Measurements from ENCODE around the gene METRN.

DNA sequence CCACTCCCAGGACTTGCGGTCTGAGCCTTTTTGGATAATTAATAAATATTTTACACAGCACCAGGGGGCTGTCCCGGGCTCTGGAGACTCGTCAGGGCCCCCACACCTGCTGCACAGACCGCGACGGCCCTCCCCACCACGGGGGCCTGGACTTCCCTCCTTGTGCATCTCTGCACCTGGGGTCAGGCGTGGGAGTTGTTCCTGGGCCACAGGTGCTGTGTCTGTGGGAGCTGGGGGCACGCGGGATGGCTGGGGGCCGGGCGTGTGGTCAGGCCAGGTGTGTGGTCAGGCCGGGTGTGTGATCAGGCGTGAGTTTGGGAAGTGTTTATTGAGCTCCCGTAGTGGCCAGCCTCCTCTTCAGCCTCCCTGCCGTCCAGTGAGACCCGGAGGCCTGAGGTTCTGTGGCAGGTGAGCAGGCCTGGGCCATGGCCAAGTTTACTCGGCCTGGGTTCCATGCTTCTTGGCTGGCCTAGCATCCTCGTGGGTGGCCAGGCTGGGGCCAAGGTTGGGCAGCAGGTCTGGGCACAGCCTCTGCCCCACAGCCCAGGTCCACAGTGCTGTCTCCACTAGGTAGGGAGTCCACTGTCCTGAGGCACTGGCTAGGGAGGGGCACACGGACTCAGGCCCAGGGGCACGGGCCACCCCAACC lies 36.6 kb upstream of the METRN start:
- TF ChIP-seq TAF1 (IDR thresholded peaks at IDR 0.05; ENCODE audit: borderline replicate concordance, low read depth, low read length) (no peak), POLR2A (IDR thresholded peaks at IDR 0.05; ENCODE audit: low read depth, low read length) (no peak)

Data from GM12892 (cell line).